IMR-90 (cell line): ENCODE results near the gene USP30. TPM values are rescaled to one million over a fixed set of nuclear protein-coding genes. Genes with fewer than 3 reads are reported as not detected.

Experiments used
- ATAC-seq: fragments of 200-7000 bp; cut with Tn5 transposase; 2 replicates; pipeline ENCODE4 v1.9.1; 2020; ENCODE audit warnings: low read depth, mild to moderate bottlenecking, moderate library complexity
- BruUV-seq: library from RNA; stranded (reverse); fragments of 400-500 nt; replicated peaks from 2 replicates; lab custom pipeline; 2021; lab: Mats Ljungman, UMichigan
- CTCF ChIA-PET: fragments of 300-600 bp; formaldehyde crosslinking; extraction: SDS; loops from one replicate; lab custom pipeline; 2021; ENCODE audit warnings: antibody characterized with exemption; lab: Yijun Ruan, JAX
- POLR2A ChIA-PET: fragments of 300-600 bp; sonication (Branson Sonifier 250); formaldehyde crosslinking; loops from one replicate; lab custom pipeline; 2022; ENCODE audit warnings: antibody characterized with exemption; ENCODE audit not compliant: unreplicated experiment; lab: Charles Lee
- DNase-seq: peaks from one replicate; pipeline ENCODE4 v3.0.0; 2013
- H2AFZ ChIP-seq: replicated peaks from 2 replicates; pipeline ENCODE3; 2013; ENCODE audit warnings: low read length, mild to moderate bottlenecking; ENCODE audit not compliant: poor library complexity
- H2AK5ac ChIP-seq: 2 replicates; pipeline ENCODE4 v1.6.1; 2013; ENCODE audit warnings: low read depth, low read length, inconsistent platforms
- H2AK9ac ChIP-seq: replicated peaks from 2 replicates; pipeline ENCODE3; 2013; ENCODE audit warnings: mild to moderate bottlenecking, low read depth, low read length, moderate library complexity; ENCODE audit not compliant: poor library complexity
- H2BK120ac ChIP-seq: 2 replicates; pipeline ENCODE4 v1.6.1; 2013; ENCODE audit warnings: low read depth, low read length, inconsistent platforms
- H2BK15ac ChIP-seq: 3 replicates; pipeline ENCODE4 v1.6.1; 2013; ENCODE audit warnings: low read depth, low read length, inconsistent platforms
- H2BK20ac ChIP-seq: 2 replicates; pipeline ENCODE4 v1.6.1; 2013; ENCODE audit warnings: low read depth, mild to moderate bottlenecking, inconsistent platforms, low read length, moderate library complexity
- H2BK5ac ChIP-seq: 2 replicates; pipeline ENCODE4 v1.6.1; 2013; ENCODE audit warnings: mild to moderate bottlenecking, low read depth, low read length, inconsistent platforms; ENCODE audit not compliant: poor library complexity, severe bottlenecking
- H3K14ac ChIP-seq: replicated peaks from 2 replicates; pipeline ENCODE4 v1.6.1; 2013; ENCODE audit warnings: low read depth, low read length, inconsistent platforms
- H3K18ac ChIP-seq: 2 replicates; pipeline ENCODE4 v1.6.1; 2013; ENCODE audit warnings: low read depth, low read length, control low read depth
- H3K23ac ChIP-seq: 2 replicates; pipeline ENCODE4 v1.6.1; 2013; ENCODE audit warnings: low read depth, low read length, inconsistent platforms
- H3K27ac ChIP-seq: 2 replicates; pipeline ENCODE4 v1.5.1; 2013; ENCODE audit warnings: mild to moderate bottlenecking, control low read depth, low read length; ENCODE audit not compliant: insufficient read depth
- H3K27me3 ChIP-seq: 2 replicates; pipeline ENCODE4 v1.6.1; 2013; ENCODE audit warnings: low read length; ENCODE audit not compliant: control insufficient read depth, insufficient read depth
- H3K36me3 ChIP-seq: 2 replicates; pipeline ENCODE4 v1.6.1; 2013; ENCODE audit warnings: low read length, mixed read lengths; ENCODE audit not compliant: control insufficient read depth, insufficient read depth
- H3K4ac ChIP-seq: 2 replicates; pipeline ENCODE4 v1.6.1; 2013; ENCODE audit warnings: low read depth, low read length, inconsistent platforms
- H3K4me1 ChIP-seq: 2 replicates; pipeline ENCODE4 v1.6.1; 2013; ENCODE audit warnings: low read length, mixed read lengths; ENCODE audit not compliant: control insufficient read depth, insufficient read depth
- H3K4me2 ChIP-seq: 2 replicates; pipeline ENCODE4 v1.6.1; 2013; ENCODE audit warnings: low read depth, mild to moderate bottlenecking, control low read depth, low read length, moderate library complexity
- H3K4me3 ChIP-seq: 2 replicates; pipeline ENCODE4 v1.5.1; 2013; ENCODE audit warnings: low read depth, mild to moderate bottlenecking, control low read depth, low read length, moderate library complexity; ENCODE audit not compliant: insufficient read depth
- H3K56ac ChIP-seq: 2 replicates; pipeline ENCODE4 v1.6.1; 2013; ENCODE audit warnings: low read length, inconsistent platforms; ENCODE audit not compliant: insufficient read depth; ENCODE audit errors: extremely low read depth
- H3K79me1 ChIP-seq, 2 experiments: 2 replicates each; pipeline ENCODE4 v1.6.1; 2013; ENCODE audit warnings: low read length in 2 of 2, inconsistent platforms in 1 of 2, low read depth in 1 of 2
- H3K9ac ChIP-seq: 2 replicates; pipeline ENCODE4 v1.6.1; 2013; ENCODE audit warnings: low read depth, low read length, control low read depth
- H3K9me1 ChIP-seq: 2 replicates; pipeline ENCODE4 v1.6.1; 2013; ENCODE audit warnings: low read length, inconsistent platforms; ENCODE audit not compliant: insufficient read depth
- H3K9me3 ChIP-seq: 2 replicates; pipeline ENCODE4 v1.6.1; 2013; ENCODE audit warnings: low read length; ENCODE audit not compliant: control insufficient read depth, insufficient read depth
- H4K20me1 ChIP-seq: 2 replicates; pipeline ENCODE4 v1.6.1; 2013; ENCODE audit warnings: low read length, inconsistent platforms; ENCODE audit not compliant: insufficient read depth
- H4K5ac ChIP-seq: 2 replicates; pipeline ENCODE4 v1.6.1; 2013; ENCODE audit warnings: mild to moderate bottlenecking, low read depth, low read length, control low read depth
- H4K8ac ChIP-seq, 2 experiments: 2 replicates each; pipeline ENCODE4 v1.6.1; 2013; ENCODE audit warnings: low read depth in 2 of 2, low read length in 2 of 2, control low read depth in 1 of 2, inconsistent platforms in 1 of 2
- H4K91ac ChIP-seq: 2 replicates; pipeline ENCODE4 v1.6.1; 2013; ENCODE audit warnings: low read depth, low read length, inconsistent platforms; ENCODE audit not compliant: insufficient read depth
- CEBPB ChIP-seq: IDR thresholded peaks from 2 replicates; pipeline ENCODE4 v1.6.1; 2012; ENCODE audit warnings: low read depth, low read length, improper control_type of control experiment
- CHD1 ChIP-seq: IDR thresholded peaks from 2 replicates; pipeline ENCODE4 v1.6.1; 2012; ENCODE audit warnings: low read depth, low read length, improper control_type of control experiment
- MAFK ChIP-seq: IDR thresholded peaks from 2 replicates; pipeline ENCODE4 v1.6.1; 2012; ENCODE audit warnings: low read depth, low read length, improper control_type of control experiment
- MXI1 ChIP-seq: IDR thresholded peaks from 2 replicates; pipeline ENCODE4 v1.6.1; 2012; ENCODE audit warnings: low read depth, mild to moderate bottlenecking, low read length, moderate library complexity, borderline replicate concordance
- NFE2L2 ChIP-seq: fragments of 150-350 bp; IDR thresholded peaks from 2 replicates; pipeline ENCODE4 v1.6.1; 2016; ENCODE audit warnings: low read depth, mild to moderate bottlenecking, low read length
- POLR2A ChIP-seq: IDR thresholded peaks from 2 replicates; pipeline ENCODE4 v1.6.1; 2012; ENCODE audit warnings: mild to moderate bottlenecking, low read depth, low read length
- RAD21 ChIP-seq: IDR thresholded peaks from 2 replicates; pipeline ENCODE4 v1.6.1; 2012; ENCODE audit warnings: low read length, improper control_type of control experiment
- RCOR1 ChIP-seq: IDR thresholded peaks from 2 replicates; pipeline ENCODE4 v1.6.1; 2012; ENCODE audit warnings: mild to moderate bottlenecking, low read length, improper control_type of control experiment; ENCODE audit not compliant: insufficient replicate concordance
- RFX5 ChIP-seq: IDR thresholded peaks from 2 replicates; pipeline ENCODE4 v1.8.0; 2012; ENCODE audit warnings: low read depth, mild to moderate bottlenecking, low read length, moderate library complexity
- SMC3 ChIP-seq: fragments of 150-350 bp; IDR thresholded peaks from 2 replicates; pipeline ENCODE4 v1.6.1; 2016; ENCODE audit warnings: low read depth, mild to moderate bottlenecking, antibody characterized with exemption, low read length, moderate library complexity
- WGBS, 2 experiments: methylation state at CpG; one replicate each; pipeline versions ENCODE4 v1.1.5 to v1.1.7; 2013; ENCODE audit warnings: missing lambda C conversion rate in 2 of 2; ENCODE audit not compliant: insufficient read length in 1 of 2; ENCODE audit errors: extremely low coverage in 2 of 2; 5-methylcytosine and 5-hydroxymethylcytosine counted together
- dilution Hi-C: fragments of 300-500 bp; cut with HindIII; formaldehyde crosslinking; loops from one replicate; pipeline ENCODE4 v1.14.3; 2018; ENCODE audit warnings: low sequenced_read_pairs; ENCODE audit not compliant: unreplicated experiment
- in situ Hi-C: fragments of 300-500 bp; cut with MboI; formaldehyde crosslinking; loops from 3 replicates; pipeline ENCODE4 v1.14.3; 2019; ENCODE audit warnings: low sequenced_read_pairs, inconsistent platforms, mixed read lengths
- intact Hi-C: fragments of 100-400 bp; cut with micrococcal nuclease; formaldehyde crosslinking; loops from 2 replicates; pipeline ENCODE4 v1.10.0; 2022
- polyA plus RNA-seq, 3 experiments: library from polyadenylated mRNA; depleted of rRNA; stranded (reverse); fragments of >200 nt; gene quantifications; 2 replicates each; pipeline ENCODE4 v1.2.3, GENCODE V29; 2012; ENCODE audit warnings: low replicate concordance in 1 of 3
- total RNA-seq: library from RNA; depleted of rRNA; stranded (reverse); fragments of >200 nt; gene quantifications from 2 replicates; pipeline ENCODE4 v1.2.3, GENCODE V29; 2012
- TF ChIP-seq, protein P1 (sequence below): conservative IDR thresholded peaks from 2 replicates; pipeline ENCODE4 v1.5.1; 2012; ENCODE audit warnings: mild to moderate bottlenecking, low read depth, low read length, improper control_type of control experiment
- TF ChIP-seq, protein P2 (sequence below): fragments of 150-350 bp; IDR thresholded peaks from 2 replicates; pipeline ENCODE4 v1.6.1; 2017; ENCODE audit warnings: mild to moderate bottlenecking, antibody characterized with exemption, low read length, low read depth

The USP30 gene
- total and polyA plus RNA-seq, 2 of the 4 experiments (the other 2 are of a cell fraction) = 10.4 to 11.2 TPM

DNA sequence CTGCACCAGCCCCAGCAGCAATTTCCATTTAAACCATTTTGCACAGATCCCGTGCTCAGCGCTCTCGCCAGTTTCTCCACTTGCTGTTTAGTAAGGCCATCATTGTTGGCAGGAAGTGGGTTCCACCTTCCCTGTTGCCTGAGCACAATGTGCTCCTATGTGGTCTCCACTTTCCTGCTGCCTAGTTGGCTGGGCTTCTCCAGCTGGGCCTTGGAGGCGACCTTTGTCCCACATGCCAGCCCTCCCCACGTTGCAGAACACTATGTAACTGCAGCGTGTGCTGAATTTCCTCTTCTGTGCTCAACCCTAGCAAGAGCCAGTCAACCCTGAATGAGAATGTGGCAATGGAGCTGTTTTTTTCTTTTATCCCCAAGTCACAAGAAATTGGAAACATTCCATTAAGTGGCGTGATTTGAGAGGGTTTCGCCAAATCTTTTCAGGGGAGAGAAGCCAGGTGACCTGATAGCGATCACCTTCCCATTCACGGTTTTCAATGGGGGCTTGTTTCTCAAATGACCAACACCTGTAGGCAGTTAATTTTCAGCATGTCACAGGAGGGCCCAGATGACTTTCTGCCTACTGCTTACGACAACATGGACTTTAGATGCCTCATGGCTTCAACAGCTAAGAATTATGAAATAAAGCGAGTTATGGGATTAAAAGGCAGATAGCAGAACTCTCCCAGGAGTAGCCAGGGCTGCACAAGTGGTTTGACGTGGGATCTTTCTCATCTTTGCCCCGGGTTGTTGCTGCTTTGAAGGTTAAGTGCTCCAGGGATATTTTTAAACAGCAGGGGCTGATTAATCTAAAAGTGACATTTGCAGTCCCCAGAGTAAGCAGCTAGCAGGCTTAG lies 63.6 kb downstream of the USP30 start, which contains the start of gene ACACB:
ACACB (plus strand) TSS at position 830 of the 853 bp plus-strand sequence. CDS start 22,819 bp downstream, outside the sequence.
- Histone ChIP-seq H2AK5ac (no peak within 1 kb of the TSS), H3K56ac (no peak within 1 kb of the TSS), H4K5ac (no peak within 1 kb of the TSS), H2AFZ (no peak within 1 kb of the TSS), H3K27me3 (no peaks in the 10 kb centered on the region), H3K36me3 (no peaks in the 10 kb centered on the region), H2BK15ac (no peak within 1 kb of the TSS), H4K20me1 (no peaks in the 10 kb centered on the region), H3K4me3 (no peak within 1 kb of the TSS), H3K9me3 (no peaks in the 10 kb centered on the region), H3K27ac (no peak within 1 kb of the TSS), H3K4me2 (no peak within 1 kb of the TSS), H3K79me1 (no peaks in the 10 kb centered on the region), H2BK120ac (no peak within 1 kb of the TSS), H3K23ac (no peak within 1 kb of the TSS), H3K18ac (no peak within 1 kb of the TSS), H3K9me1 (no peaks in the 10 kb centered on the region; the same call in 1 of the 2 replicates), H2AK9ac (no peak within 1 kb of the TSS), H2BK20ac (no peak within 1 kb of the TSS), H3K4ac (no peak within 1 kb of the TSS), H3K14ac (no peak within 1 kb of the TSS), H3K4me1 (no peaks in the 10 kb centered on the region), H3K9ac (no peak within 1 kb of the TSS), H4K8ac (no peak within 1 kb of the TSS), H2BK5ac (no peak within 1 kb of the TSS), H4K91ac (no peak within 1 kb of the TSS)
- ChIA-PET CTCF (interaction anchor here (1.0 kb wide), 1 partner anchor 269 kb away, joined by 3 read pairs; no protein-coding TSS in a partner anchor), POLR2A (no interaction called here)
- ATAC-seq (no peak), DNase-seq (no peak)
- in situ Hi-C loops (no loop called here), dilution Hi-C loops (no loop called here), intact Hi-C loops (no loop called here)
- BruUV-seq = no TSS peak
- TF ChIP-seq NFE2L2 (no peak), RAD21 (no peak), RFX5 (no peak), MXI1 (no peak), MAFK (no peak), SMC3 (no peak), CHD1 (no peak), POLR2A (no peak), RCOR1 (no peak), CEBPB (no peak)
- TF ChIP-seq, protein P1, sequence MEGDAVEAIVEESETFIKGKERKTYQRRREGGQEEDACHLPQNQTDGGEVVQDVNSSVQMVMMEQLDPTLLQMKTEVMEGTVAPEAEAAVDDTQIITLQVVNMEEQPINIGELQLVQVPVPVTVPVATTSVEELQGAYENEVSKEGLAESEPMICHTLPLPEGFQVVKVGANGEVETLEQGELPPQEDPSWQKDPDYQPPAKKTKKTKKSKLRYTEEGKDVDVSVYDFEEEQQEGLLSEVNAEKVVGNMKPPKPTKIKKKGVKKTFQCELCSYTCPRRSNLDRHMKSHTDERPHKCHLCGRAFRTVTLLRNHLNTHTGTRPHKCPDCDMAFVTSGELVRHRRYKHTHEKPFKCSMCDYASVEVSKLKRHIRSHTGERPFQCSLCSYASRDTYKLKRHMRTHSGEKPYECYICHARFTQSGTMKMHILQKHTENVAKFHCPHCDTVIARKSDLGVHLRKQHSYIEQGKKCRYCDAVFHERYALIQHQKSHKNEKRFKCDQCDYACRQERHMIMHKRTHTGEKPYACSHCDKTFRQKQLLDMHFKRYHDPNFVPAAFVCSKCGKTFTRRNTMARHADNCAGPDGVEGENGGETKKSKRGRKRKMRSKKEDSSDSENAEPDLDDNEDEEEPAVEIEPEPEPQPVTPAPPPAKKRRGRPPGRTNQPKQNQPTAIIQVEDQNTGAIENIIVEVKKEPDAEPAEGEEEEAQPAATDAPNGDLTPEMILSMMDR = no peak
- TF ChIP-seq, protein P2, sequence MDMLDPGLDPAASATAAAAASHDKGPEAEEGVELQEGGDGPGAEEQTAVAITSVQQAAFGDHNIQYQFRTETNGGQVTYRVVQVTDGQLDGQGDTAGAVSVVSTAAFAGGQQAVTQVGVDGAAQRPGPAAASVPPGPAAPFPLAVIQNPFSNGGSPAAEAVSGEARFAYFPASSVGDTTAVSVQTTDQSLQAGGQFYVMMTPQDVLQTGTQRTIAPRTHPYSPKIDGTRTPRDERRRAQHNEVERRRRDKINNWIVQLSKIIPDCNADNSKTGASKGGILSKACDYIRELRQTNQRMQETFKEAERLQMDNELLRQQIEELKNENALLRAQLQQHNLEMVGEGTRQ = no peak
- WGBS, 2 experiments = no CpG with 5 or more reads among the region's 14 CpGs
